ENCODE results near the gene NPTXR. TPM values are rescaled to one million over a fixed set of nuclear protein-coding genes. Genes with fewer than 3 reads are reported as not detected.

Gene NPTXR
- 1 to 10 TPM in 1 of 3 donors, under 1 TPM in 2; 0.59 to 1.4 (median 0.66) TPM for polyA plus RNA-seq

DNA sequence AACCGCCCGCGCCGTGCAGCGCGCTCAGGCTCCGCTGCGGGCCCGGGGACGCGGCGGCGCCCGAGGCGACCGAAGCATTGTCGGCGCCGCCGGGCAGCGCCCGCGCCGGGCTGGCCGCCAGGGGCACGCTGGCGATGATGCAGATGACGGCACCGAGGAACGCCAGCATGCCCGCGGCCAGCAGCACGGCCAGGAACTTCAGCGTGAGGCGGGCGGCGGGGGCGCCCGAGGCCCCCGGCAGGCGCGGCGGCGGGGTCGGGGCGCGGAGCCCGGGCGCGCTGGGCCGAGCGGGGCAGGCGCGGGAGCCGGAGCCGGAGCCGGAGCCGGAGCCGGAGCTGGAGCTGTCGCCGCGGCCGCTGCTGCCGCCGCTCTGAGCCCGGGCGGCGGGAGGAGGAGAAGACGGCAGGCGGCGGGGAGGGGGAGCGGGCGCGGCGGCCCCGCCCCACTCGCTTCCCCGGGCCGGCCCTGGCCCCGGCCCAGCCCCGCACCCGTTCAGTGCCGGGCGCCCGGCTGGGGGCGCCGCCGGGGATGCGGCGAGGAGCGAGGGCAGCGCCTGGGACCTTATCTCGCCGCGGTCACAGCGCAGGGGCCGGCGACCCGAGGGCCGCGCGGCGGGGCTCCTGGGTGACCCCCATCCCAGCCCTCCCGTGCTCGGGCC, at the start of gene NPTXR:
Gene NPTXR (minus strand): TSS at position 372 of the 658 bp plus-strand sequence.
- no peaks in the 10 kb centered on the region for H3K9me3 Mint-ChIP-seq
- H3K4me3 Mint-ChIP-seq: peak within 1 kb of the TSS; percentile 79 to 94 (median 87)
- peaks cover 0 to 5% (median 0%) of the 10 kb centered on the region in 3 donors for H3K36me3 Mint-ChIP-seq
- H3K27me3 Mint-ChIP-seq (ENCODE audit: low read depth in 3 of 3): peaks cover 2 to 10% (median 7%) of the 10 kb centered on the region in 3 donors
- H3K27ac Mint-ChIP-seq: peak within 1 kb of the TSS in 4 of 6 donors; percentile 59 to 79 (median 72)
- H3K4me1 Mint-ChIP-seq: peaks cover 11 to 19% of the 10 kb centered on the region in 2 donors
- peak; percentile 32 to 52 (median 37) for DNase-seq

DNA sequence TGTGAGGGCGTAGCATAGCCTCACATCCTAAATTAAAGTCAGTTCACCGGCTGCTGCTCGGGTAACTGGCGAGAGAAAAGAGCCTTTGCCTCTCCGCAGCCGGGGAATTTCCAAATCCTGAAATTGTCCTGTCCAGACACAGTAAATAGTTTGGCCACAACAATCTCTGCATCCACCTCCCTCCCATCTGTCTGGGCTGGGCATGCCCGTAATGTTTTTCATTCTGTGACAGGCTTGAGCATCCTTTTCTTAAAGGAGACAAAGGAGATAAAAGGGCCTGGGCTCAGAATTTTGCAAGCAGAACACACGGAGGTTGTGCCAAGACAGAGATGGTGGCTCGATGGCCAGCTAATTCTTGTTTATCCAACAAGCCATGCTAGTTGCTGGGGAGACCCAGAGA, 47.4 kb upstream of the NPTXR start:
- DNase-seq: no peak
- H3K36me3 Mint-ChIP-seq: no peaks in the 10 kb centered on the region
- no peak overlapping the region for H3K27ac Mint-ChIP-seq
- no peak overlapping the region for H3K4me3 Mint-ChIP-seq
- H3K27me3 Mint-ChIP-seq (ENCODE audit: low read depth in 3 of 3): peaks cover 8 to 14% (median 8%) of the 10 kb centered on the region in 3 donors
- H3K9me3 Mint-ChIP-seq: no peaks in the 10 kb centered on the region
- no peaks in the 10 kb centered on the region for H3K4me1 Mint-ChIP-seq

DNA sequence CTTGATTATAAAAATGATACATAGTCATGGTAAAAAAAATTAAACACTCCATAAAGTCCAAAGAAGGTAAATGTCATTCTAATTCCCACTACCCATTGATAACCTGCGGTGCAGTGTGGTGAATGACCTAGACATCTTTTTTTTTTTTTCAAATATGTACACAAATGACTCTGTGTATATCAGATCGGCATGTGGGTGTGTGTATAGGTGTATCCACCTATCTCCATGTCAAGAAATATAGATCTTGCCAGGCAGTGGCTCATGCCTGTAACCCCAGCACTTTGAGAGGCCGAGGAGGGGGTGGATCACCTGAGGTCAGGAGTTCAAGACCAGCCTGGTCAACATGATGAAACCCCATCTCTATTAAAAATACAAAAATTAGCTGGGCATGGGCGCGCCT, 46.5 kb upstream of the NPTXR start:
- DNase-seq: no peak
- Mint-ChIP-seq H3K36me3 (no peaks in the 10 kb centered on the region), H3K27ac (no peak overlapping the region), H3K4me3 (no peak overlapping the region), H3K9me3 (no peaks in the 10 kb centered on the region), H3K4me1 (no peaks in the 10 kb centered on the region), H3K27me3 (ENCODE audit: low read depth in 3 of 3) (peaks cover 7 to 15% (median 8%) of the 10 kb centered on the region in 3 donors)

DNA sequence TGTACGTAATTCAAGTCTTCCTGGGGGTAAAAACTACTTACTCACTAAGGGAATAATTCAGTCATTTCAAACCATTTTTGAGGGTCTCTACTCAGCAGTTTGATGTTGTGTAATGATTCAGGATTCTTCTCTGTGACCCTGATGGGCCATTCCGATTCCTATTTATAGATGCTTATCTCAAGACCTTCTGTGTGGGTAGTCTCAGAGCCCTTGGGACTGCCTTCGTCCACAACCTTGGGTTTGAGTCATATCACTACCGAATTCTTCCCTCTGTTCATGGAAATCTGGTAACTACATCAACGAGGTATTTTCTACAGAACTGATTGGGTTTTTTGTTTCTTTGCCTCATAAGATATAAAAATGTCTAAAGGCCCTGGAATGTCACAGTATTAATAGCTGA, 42.5 kb upstream of the NPTXR start:
- H3K27me3 Mint-ChIP-seq (ENCODE audit: low read depth in 3 of 3): peaks cover 3 to 14% (median 4%) of the 10 kb centered on the region in 3 donors
- DNase-seq: no peak
- no peaks in the 10 kb centered on the region for H3K9me3 Mint-ChIP-seq
- H3K4me1 Mint-ChIP-seq: no peaks in the 10 kb centered on the region
- H3K27ac Mint-ChIP-seq: no peak overlapping the region
- no peak overlapping the region for H3K4me3 Mint-ChIP-seq
- H3K36me3 Mint-ChIP-seq: no peaks in the 10 kb centered on the region

DNA sequence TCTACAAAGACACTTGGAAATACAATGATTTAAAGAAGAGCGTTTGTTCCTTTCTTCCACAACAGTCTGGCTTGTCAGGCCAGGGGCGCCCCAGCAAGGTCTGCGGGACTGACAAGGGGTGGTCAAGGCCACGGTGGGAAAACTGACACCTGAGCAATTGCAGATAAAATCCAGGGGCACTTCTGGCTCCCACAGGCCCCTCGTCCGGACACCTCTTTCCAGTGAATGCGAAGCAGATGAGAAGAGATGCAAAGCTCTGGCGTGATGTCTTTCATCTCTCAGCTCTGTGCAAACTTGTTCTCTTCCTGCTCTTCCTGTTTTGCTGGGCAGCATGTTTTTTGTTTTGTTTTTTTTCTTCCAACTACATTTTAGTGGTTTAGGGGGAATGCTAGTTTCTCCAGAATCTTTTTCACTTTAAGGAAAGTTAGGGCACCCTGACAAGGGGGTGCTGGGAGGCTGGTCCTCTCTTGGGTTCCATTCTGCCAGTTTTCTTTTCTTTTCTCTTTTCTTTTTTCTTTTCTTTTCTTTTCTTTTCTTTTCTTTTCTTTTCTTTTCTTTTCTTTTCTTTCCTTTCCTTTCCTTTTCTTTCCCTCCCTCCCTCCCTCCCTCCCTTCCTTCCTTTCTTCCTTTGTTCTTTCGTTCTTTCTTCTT, 39.3 kb upstream of the NPTXR start:
- no peaks in the 10 kb centered on the region for H3K9me3 Mint-ChIP-seq
- no peak for DNase-seq
- H3K27me3 Mint-ChIP-seq (ENCODE audit: low read depth in 3 of 3): peaks cover 4 to 18% (median 5%) of the 10 kb centered on the region in 3 donors
- H3K4me1 Mint-ChIP-seq: no peaks in the 10 kb centered on the region
- H3K4me3 Mint-ChIP-seq: no peak overlapping the region
- no peak overlapping the region for H3K27ac Mint-ChIP-seq
- H3K36me3 Mint-ChIP-seq: no peaks in the 10 kb centered on the region

DNA sequence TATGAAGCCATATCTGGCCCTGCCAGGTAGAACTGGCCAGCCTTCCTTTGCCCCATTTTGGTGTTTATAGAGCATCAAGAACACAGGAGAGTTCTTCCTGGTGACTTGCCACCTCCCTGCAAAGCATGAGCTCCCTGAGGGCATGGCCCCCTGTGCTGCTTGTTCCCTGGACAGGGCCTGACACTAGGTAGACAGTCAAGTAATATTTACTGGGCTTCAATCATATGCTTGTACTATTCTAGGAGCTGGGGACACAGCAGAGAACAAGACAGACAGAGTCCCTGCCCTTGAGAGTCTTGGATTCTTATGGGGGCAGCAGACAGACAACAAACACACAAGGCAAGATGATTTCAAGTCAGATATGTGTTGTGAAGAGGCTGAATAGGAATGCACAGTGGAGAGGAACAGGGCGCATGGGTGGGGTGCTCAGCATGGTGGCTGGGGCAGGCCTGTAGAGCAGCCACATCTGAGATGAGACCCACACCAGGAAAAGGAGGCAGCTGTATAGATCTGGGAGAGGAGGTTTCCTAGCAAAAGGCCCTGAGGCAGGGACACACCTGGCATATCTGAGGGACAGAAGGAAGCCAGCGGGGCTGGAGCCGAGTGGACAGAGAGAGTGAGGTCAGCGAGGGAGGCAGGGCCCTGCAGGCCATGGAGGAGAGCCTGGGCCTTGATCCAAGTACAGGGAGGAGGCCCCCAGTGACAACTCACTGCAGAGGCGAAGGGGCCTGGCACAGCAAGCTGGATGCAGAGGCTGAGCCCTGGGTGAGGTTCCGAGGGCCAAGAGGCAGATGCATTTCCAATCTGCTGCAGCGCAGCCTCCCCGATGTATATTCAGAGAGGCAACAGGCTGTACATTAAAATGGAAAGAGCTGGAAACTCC, 38.4 kb upstream of the NPTXR start:
- H3K4me3 Mint-ChIP-seq: no peak overlapping the region
- H3K27ac Mint-ChIP-seq: no peak overlapping the region
- no peak for DNase-seq
- peaks cover 5 to 16% (median 7%) of the 10 kb centered on the region in 3 donors for H3K27me3 Mint-ChIP-seq (ENCODE audit: low read depth in 3 of 3)
- no peaks in the 10 kb centered on the region for H3K36me3 Mint-ChIP-seq
- no peaks in the 10 kb centered on the region for H3K9me3 Mint-ChIP-seq
- H3K4me1 Mint-ChIP-seq: no peaks in the 10 kb centered on the region

DNA sequence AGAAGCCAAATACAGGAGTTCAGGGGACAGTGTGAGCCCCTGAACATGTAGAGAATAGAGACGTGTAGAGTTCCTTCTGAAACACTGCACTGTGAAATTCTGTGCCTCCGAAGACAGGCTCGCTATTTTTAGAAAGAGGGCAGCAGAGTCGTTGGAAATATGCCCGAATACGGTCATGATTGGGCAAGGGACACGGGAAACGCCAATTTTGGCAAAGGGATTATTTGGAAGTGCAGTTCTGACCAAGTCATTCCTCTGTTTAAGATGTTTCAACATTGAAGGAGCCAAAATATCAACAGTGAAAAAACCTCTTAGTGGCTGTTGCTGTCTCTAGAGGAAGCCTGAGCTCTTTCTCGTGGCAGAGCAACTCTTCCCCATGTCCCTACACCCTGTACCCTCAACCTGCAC, 37.6 kb upstream of the NPTXR start:
- peaks cover 5 to 14% (median 7%) of the 10 kb centered on the region in 3 donors for H3K27me3 Mint-ChIP-seq (ENCODE audit: low read depth in 3 of 3)
- H3K27ac Mint-ChIP-seq: no peak overlapping the region
- H3K4me3 Mint-ChIP-seq: no peak overlapping the region
- DNase-seq: no peak
- H3K36me3 Mint-ChIP-seq: no peaks in the 10 kb centered on the region
- no peaks in the 10 kb centered on the region for H3K9me3 Mint-ChIP-seq
- no peaks in the 10 kb centered on the region for H3K4me1 Mint-ChIP-seq

DNA sequence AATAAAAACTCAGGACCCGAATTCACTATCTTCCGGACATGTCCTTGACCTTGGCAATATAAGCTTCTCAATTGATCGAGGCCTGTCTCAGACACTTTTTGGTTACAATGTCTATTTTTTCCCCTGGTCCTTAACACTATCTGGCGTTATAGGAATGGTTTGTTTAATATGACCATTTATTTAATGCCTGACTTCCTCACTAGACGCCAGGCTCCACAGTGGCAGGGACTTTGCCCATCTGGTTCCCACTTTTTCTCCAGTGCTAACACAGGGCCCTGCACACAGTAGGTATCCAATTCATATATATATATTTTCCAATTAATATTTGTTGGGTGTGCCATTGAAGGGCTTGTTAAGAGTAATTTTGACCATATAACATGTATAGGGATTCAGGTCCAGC, 36.1 kb upstream of the NPTXR start:
- no peaks in the 10 kb centered on the region for H3K36me3 Mint-ChIP-seq
- H3K4me3 Mint-ChIP-seq: no peak overlapping the region
- H3K4me1 Mint-ChIP-seq: no peaks in the 10 kb centered on the region
- H3K27ac Mint-ChIP-seq: no peak overlapping the region
- DNase-seq: no peak
- H3K9me3 Mint-ChIP-seq: no peaks in the 10 kb centered on the region
- peaks cover 7 to 12% (median 11%) of the 10 kb centered on the region in 3 donors for H3K27me3 Mint-ChIP-seq (ENCODE audit: low read depth in 3 of 3)

DNA sequence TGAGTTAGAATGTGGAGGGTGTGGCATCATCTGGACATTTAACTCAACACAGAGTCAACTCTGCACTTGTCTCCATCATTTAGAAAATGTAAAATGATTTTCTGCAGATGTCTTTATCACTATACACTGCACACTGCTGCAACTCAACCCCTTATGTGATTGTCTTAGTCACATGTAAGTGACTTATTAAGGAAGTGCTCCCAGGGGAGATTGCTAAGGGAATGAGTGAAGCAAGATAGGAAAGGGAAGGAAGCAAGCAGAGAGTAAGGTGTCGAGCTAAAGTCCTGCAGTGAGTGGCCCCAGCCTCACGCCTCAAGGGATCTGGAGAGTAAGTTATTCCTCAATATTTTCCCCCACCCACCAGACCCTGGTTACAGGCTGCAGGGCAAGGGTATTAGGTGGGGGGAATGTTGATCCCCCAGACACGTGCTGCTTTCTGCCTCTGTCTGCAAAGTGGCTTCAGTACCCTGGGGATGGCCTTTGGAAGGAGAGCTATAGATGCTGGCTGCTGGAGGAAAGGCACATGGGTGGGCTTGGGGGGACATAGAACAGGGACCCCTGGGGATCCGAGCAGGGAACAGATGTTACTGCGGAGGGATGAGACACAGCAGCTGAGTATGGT, 35.4 kb upstream of the NPTXR start:
- no peak overlapping the region for H3K4me3 Mint-ChIP-seq
- peaks cover 3 to 6% of the 10 kb centered on the region in 2 donors for H3K4me1 Mint-ChIP-seq

DNA sequence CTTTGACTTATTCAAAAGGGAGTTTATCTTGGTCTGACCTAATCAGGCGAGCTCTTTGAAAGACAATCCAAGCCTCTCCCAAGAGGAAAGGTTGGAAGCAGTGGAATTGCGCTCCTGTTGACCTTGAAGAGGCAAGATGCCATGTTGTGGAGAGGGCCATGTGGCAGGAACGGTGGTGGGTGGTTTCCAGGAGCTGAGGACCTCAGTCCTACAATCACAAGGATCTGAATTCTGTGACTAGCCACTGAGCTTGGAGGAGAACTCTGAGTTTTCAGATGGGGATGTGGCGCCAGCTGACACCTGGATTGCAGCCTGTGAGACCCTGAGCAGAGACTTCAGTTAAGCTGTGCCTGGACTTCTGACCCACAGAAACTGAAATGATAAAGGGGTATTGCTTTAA, 34.2 kb upstream of the NPTXR start:
- peaks cover 12 to 23% (median 16%) of the 10 kb centered on the region in 3 donors for H3K27me3 Mint-ChIP-seq (ENCODE audit: low read depth in 3 of 3)
- no peak for DNase-seq
- H3K36me3 Mint-ChIP-seq: no peaks in the 10 kb centered on the region
- no peak overlapping the region for H3K27ac Mint-ChIP-seq
- no peak overlapping the region for H3K4me3 Mint-ChIP-seq
- no peaks in the 10 kb centered on the region for H3K9me3 Mint-ChIP-seq
- H3K4me1 Mint-ChIP-seq: peaks cover 16 to 18% of the 10 kb centered on the region in 2 donors

More for the DNA sequence above, 35.4 kb upstream of the NPTXR start:
- Mint-ChIP-seq H3K36me3 (no peaks in the 10 kb centered on the region), H3K27ac (no peak overlapping the region), H3K9me3 (no peaks in the 10 kb centered on the region), H3K27me3 (ENCODE audit: low read depth in 3 of 3) (peaks cover 7 to 13% (median 12%) of the 10 kb centered on the region in 3 donors)
- no peak for DNase-seq

DNA sequence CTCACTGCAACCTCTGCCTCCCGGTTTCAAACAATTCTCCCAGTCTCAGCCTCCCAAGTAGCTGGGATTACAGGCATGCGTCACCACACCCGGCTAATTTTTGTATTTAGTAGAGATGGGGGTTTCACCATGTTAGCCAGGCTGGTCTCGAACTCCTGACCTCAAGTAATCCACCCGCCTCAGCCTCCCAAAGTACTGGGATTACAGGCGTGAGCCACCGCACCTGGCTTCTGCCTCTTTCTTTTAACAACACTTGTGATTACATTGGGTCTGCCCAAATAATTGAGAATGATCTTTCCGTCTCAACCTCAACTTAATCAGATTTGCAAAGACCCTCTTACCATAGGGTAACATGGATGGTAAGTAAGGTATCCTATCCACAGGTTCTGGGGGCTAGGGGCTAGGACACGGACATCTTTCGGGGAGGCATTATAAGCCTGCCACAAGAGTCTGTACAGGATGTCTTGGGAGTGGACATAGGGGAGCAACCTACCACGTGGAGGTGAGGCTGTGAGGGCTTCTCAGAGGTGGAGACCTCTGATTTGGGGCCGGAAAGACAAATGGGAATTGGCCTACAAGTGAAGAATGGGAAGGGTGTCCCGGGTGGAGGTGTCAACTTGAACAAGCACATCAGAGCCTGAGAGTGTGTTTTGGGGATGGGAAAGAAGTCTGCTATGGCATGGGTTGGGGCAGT, 30.8 kb upstream of the NPTXR start:
- H3K4me3 Mint-ChIP-seq: peak overlapping the region; percentile 21 to 97 (median 88)
- no peak for DNase-seq
- peaks cover 19 to 29% (median 27%) of the 10 kb centered on the region in 3 donors for H3K27me3 Mint-ChIP-seq (ENCODE audit: low read depth in 3 of 3)
- no peaks in the 10 kb centered on the region for H3K36me3 Mint-ChIP-seq
- no peaks in the 10 kb centered on the region for H3K9me3 Mint-ChIP-seq
- H3K27ac Mint-ChIP-seq: no peak overlapping the region
- H3K4me1 Mint-ChIP-seq: peaks cover 36 to 42% of the 10 kb centered on the region in 2 donors

DNA sequence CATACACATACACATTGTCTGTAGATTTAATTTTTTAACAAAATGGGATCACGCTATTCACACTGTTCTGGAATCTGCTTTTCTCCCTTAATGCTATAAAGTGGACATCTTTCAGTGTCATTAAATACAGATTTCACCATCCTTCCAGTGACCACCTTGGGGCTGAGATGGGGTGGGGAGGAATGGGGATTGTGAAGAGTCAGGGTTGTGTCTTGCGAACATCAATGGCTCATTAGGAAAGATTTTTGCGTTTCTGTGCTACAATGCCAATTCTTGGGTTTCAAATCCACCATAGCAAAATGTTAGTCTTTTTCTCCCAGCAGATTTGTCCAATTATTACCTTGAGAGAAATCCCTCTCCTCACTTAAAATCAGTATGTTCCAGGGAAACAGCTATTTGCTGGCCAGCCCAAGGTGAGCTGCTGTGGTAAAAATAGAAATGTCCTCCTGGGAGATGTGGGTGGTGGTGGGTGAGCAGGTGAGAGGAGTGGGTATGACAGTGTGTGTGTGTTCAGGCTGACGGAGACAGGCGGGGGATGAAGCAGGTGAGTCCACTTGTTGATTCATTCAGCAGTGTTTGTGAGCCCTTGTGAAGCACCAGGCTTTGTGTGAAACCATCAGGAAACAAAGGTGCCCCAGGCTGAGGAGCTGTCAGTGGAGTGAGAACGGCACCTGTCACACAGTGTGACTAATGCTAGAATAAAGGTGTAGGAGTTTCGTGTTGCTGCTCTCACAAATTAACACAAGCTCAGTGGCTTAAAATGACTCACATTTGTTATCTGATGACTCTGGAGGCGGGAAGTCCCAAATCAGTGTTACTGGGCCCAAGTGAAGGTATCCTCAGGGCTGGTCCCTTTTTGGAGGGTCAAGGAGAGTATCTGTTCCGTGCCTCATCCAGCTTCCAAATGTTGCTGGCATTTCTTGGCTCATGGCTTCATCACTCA, 29.9 kb upstream of the NPTXR start:
- peak in 1 of 3 donors; percentile 19 for DNase-seq
- peaks cover 42 to 51% of the 10 kb centered on the region in 2 donors for H3K4me1 Mint-ChIP-seq
- no peaks in the 10 kb centered on the region for H3K9me3 Mint-ChIP-seq
- H3K27me3 Mint-ChIP-seq (ENCODE audit: low read depth in 3 of 3): peaks cover 19 to 27% (median 26%) of the 10 kb centered on the region in 3 donors
- H3K27ac Mint-ChIP-seq: peak overlapping the region; percentile 30 to 96 (median 85)
- H3K36me3 Mint-ChIP-seq: no peaks in the 10 kb centered on the region
- peak overlapping the region; percentile 88 to 97 (median 94) for H3K4me3 Mint-ChIP-seq
